CD14-positive monocyte (primary cell): ENCODE measurements around the gene CCNI. TPM values are rescaled to one million over a fixed set of nuclear protein-coding genes. Genes with fewer than 3 reads are reported as not detected.
A peak's percentile ranks its signal among the peaks of the same experiment; 100 is the strongest.
"Not testable (repeated sequence)": the region's sequence is repeated elsewhere in the genome, so short reads cannot be mapped to it uniquely, and the experiment has no call there.

ENCODE experiments used
- DNase-seq, 3 donors: peaks; one replicate each; pipeline ENCODE4 v3.0.0-alpha.2; 2011 to 2022
- H2AFZ ChIP-seq: 2 replicates; pipeline ENCODE4 v1.6.0; 2012; ENCODE audit warnings: mild to moderate bottlenecking, low read depth, low read length, inconsistent platforms; ENCODE audit not compliant: insufficient read depth, poor library complexity, severe bottlenecking
- H3K27ac ChIP-seq, 2 donors: 1 replicate in 1 of 2; 2 replicates in 1 of 2; pipeline ENCODE4 v1.5.1; 2012 to 2013; ENCODE audit warnings: low read length in 2 of 2, control low read depth in 1 of 2, inconsistent platforms in 1 of 2, low read depth in 1 of 2, mild to moderate bottlenecking in 1 of 2
- H3K27me3 ChIP-seq, 2 donors: one replicate each; pipeline versions ENCODE4 v1.6.0 to v1.6.1; 2011 to 2013; ENCODE audit warnings: low read length in 2 of 2; ENCODE audit not compliant: control insufficient read depth in 2 of 2, insufficient read depth in 2 of 2
- H3K36me3 ChIP-seq, 2 donors: replicated peaks in 1 of 2; 1 replicate in 1 of 2; 2 replicates in 1 of 2; pipeline versions ENCODE4 v1.5.1 to v1.6.1; 2012 to 2013; ENCODE audit warnings: low read length in 2 of 2, control low read depth in 1 of 2, inconsistent platforms in 1 of 2, mild to moderate bottlenecking in 1 of 2; ENCODE audit not compliant: insufficient read depth in 2 of 2, control insufficient read depth in 1 of 2
- H3K4me1 ChIP-seq, 2 donors: 1 replicate in 1 of 2; 2 replicates in 1 of 2; pipeline versions ENCODE4 v1.5.1 to v1.6.1; 2012 to 2013; ENCODE audit warnings: low read length in 2 of 2, control low read depth in 1 of 2, inconsistent platforms in 1 of 2, mild to moderate bottlenecking in 1 of 2, moderate library complexity in 1 of 2; ENCODE audit not compliant: insufficient read depth in 2 of 2, control insufficient read depth in 1 of 2
- H3K4me2 ChIP-seq: replicated peaks from 2 replicates; pipeline ENCODE3; 2012; ENCODE audit warnings: low read length, moderate library complexity, mild to moderate bottlenecking; ENCODE audit not compliant: poor library complexity, severe bottlenecking; ENCODE audit errors: extremely low read depth
- H3K4me3 ChIP-seq, 3 experiments: fragments of 200-600 bp in 1 of 3; sonication (generic) in 1 of 3; replicated peaks in 1 of 3; 1 replicate in 2 of 3; 2 replicates in 1 of 3; pipeline ENCODE4 v1.5.1; 2011 to 2013; ENCODE audit warnings: low read length in 3 of 3, mild to moderate bottlenecking in 3 of 3, control low read depth in 2 of 3, low read depth in 2 of 3, inconsistent platforms in 1 of 3, moderate library complexity in 1 of 3
- H3K79me2 ChIP-seq: 2 replicates; pipeline ENCODE4 v1.6.0; 2012; ENCODE audit warnings: mild to moderate bottlenecking, control low read depth, inconsistent platforms, low read length, moderate library complexity; ENCODE audit not compliant: insufficient read depth
- H3K9ac ChIP-seq: 2 replicates; pipeline ENCODE4 v1.6.0; 2017; ENCODE audit warnings: low read length, mild to moderate bottlenecking; ENCODE audit not compliant: insufficient read depth, poor library complexity, severe bottlenecking
- H3K9me3 ChIP-seq, 2 donors: replicated peaks in 1 of 2; 1 replicate in 1 of 2; 2 replicates in 1 of 2; pipeline versions ENCODE4 v1.5.1 to v1.6.1; 2012 to 2013; ENCODE audit warnings: low read length in 2 of 2, control low read depth in 1 of 2; ENCODE audit not compliant: control insufficient read depth in 1 of 2, insufficient read depth in 1 of 2
- H4K20me1 ChIP-seq: 2 replicates; pipeline ENCODE4 v1.6.0; 2012; ENCODE audit warnings: mild to moderate bottlenecking, low read length, control low read depth, moderate library complexity; ENCODE audit not compliant: insufficient read depth
- H3K27ac Mint-ChIP-seq, 7 donors: one replicate each; pipeline ENCODE4 v1.8.0; 2020; ENCODE audit warnings: mild to moderate bottlenecking in 7 of 7, mixed read lengths in 7 of 7, moderate library complexity in 6 of 7, inconsistent platforms in 2 of 7
- H3K27me3 Mint-ChIP-seq, 3 donors: one replicate each; pipeline ENCODE4 v1.8.0; 2021 to 2022; ENCODE audit warnings: low read depth in 3 of 3, mild to moderate bottlenecking in 3 of 3, mixed read lengths in 3 of 3, moderate library complexity in 3 of 3, inconsistent platforms in 1 of 3
- H3K36me3 Mint-ChIP-seq, 2 donors: one replicate each; pipeline ENCODE4 v1.8.0; 2020; ENCODE audit warnings: mixed read lengths in 2 of 2, inconsistent platforms in 1 of 2, mild to moderate bottlenecking in 1 of 2
- H3K4me1 Mint-ChIP-seq: one replicate; pipeline ENCODE4 v1.8.0; 2020; ENCODE audit warnings: mild to moderate bottlenecking, mixed read lengths
- H3K4me3 Mint-ChIP-seq, 2 donors: one replicate each; pipeline ENCODE4 v1.8.0; 2020; ENCODE audit warnings: mild to moderate bottlenecking in 2 of 2, mixed read lengths in 2 of 2, moderate library complexity in 1 of 2
- H3K9me3 Mint-ChIP-seq, 7 donors: one replicate each; pipeline ENCODE4 v1.8.0; 2020 to 2022; ENCODE audit warnings: mixed read lengths in 7 of 7, mild to moderate bottlenecking in 6 of 7, moderate library complexity in 6 of 7, inconsistent platforms in 2 of 7
- WGBS: methylation state at CpG from one replicate; pipeline ENCODE4 v1.1.5; 2013; ENCODE audit warnings: missing lambda C conversion rate; ENCODE audit not compliant: insufficient coverage; 5-methylcytosine and 5-hydroxymethylcytosine counted together
- intact Hi-C, 2 donors: fragments of 100-400 bp; cut with micrococcal nuclease; formaldehyde crosslinking; loops; one replicate each; pipeline versions ENCODE4 v1.15.0 to v1.15.1; 2023
- polyA plus RNA-seq, 3 donors: library from polyadenylated mRNA; depleted of rRNA in 1 of 3; unstranded in 2 of 3; stranded (reverse) in 1 of 3; fragments of 300-500 nt in 2 of 3; fragments of >200 nt in 1 of 3; fragmentation: Illumina TruSeq in 2 of 3; gene quantifications; 1 replicate in 2 of 3; 2 replicates in 1 of 3; pipeline ENCODE4 v1.2.3, GENCODE V29; 2012 to 2021
- TF ChIP-seq, protein P1 (sequence below): fragments of 200-600 bp; IDR thresholded peaks from one replicate; pipeline ENCODE4 v1.8.0; 2022; ENCODE audit warnings: antibody characterized with exemption, mild to moderate bottlenecking

The CCNI gene
- polyA plus RNA-seq, 3 donors, result 106 to 264 (median 171) TPM

DNA sequence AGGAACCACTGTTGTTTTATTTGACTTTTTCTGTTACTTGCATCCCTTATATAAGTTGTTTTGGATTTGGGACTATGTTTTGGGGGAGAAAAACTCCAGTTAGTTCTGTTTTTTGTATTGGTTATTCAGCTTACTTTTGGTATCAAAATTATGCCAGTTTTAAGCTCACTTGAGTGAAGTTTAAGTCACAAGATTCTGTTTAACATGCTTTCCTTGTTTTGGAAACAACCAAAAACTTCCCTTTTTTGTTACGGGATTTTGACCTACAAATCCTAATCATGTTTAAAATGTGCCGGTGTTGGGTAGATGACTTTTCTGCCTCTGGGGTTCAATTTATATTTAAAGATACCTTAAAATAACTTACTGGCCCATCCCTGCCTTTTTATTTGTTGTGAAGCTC is 36.0 kb downstream of the CCNI start:
- Mint-ChIP-seq H3K27ac (peak overlapping the region in 5 of 7 donors; percentile 73 to 78 (median 75)), H3K27me3 (no peaks in the 10 kb centered on the region), H3K4me3 (no peak overlapping the region), H3K36me3 (peaks cover 13 to 21% of the 10 kb centered on the region in 2 donors), H3K4me1 (peaks cover 22% of the 10 kb centered on the region), H3K9me3 (no peaks in the 10 kb centered on the region)
- Histone ChIP-seq H3K9me3 (no peaks in the 10 kb centered on the region), H3K9ac (no peak overlapping the region), H4K20me1 (peaks cover 4% of the 10 kb centered on the region), H3K4me1 (peaks cover 18 to 23% of the 10 kb centered on the region in 2 donors), H3K4me3 (no peak overlapping the region), H2AFZ (no peak overlapping the region), H3K36me3 (peaks cover 0 to 8% of the 10 kb centered on the region in 2 donors), H3K79me2 (no peaks in the 10 kb centered on the region), H3K27ac (peak overlapping the region in 1 of 2 donors; percentile 67), H3K27me3 (no peaks in the 10 kb centered on the region), H3K4me2 (no peak overlapping the region)
- no peak for DNase-seq
- WGBS, result no CpG with 5 or more reads among the region's 2 CpGs
- TF ChIP-seq, protein P1, sequence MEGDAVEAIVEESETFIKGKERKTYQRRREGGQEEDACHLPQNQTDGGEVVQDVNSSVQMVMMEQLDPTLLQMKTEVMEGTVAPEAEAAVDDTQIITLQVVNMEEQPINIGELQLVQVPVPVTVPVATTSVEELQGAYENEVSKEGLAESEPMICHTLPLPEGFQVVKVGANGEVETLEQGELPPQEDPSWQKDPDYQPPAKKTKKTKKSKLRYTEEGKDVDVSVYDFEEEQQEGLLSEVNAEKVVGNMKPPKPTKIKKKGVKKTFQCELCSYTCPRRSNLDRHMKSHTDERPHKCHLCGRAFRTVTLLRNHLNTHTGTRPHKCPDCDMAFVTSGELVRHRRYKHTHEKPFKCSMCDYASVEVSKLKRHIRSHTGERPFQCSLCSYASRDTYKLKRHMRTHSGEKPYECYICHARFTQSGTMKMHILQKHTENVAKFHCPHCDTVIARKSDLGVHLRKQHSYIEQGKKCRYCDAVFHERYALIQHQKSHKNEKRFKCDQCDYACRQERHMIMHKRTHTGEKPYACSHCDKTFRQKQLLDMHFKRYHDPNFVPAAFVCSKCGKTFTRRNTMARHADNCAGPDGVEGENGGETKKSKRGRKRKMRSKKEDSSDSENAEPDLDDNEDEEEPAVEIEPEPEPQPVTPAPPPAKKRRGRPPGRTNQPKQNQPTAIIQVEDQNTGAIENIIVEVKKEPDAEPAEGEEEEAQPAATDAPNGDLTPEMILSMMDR, result no peak
- intact Hi-C loops, result no loop called here

DNA sequence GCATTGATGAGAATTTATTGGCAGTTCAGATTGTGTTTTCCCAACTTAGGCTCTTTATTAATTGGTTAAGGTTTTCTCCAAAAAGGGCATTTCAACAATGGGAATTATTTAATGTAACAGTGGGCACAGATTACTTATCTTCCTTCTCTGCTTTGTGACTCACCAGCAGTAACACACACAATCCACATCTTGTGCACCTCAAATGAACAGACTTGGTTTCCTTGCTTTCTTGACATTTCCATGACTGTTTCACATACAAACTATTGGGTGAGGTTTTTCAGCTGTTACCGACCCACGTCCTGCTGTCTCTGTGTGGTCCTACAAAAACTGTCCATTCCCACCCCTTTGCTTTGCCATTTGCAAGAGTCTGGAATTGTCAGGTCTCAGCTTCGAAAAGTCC is 38.1 kb downstream of the CCNI start:
- no peaks in the 10 kb centered on the region for H4K20me1 ChIP-seq
- H3K79me2 ChIP-seq, result no peaks in the 10 kb centered on the region
- no peaks in the 10 kb centered on the region for H3K9me3 ChIP-seq
- H3K4me3 Mint-ChIP-seq, result no peak overlapping the region
- H3K4me1 Mint-ChIP-seq, result peaks cover 22% of the 10 kb centered on the region
- H3K4me1 ChIP-seq, result peaks cover 18 to 23% of the 10 kb centered on the region in 2 donors
- H2AFZ ChIP-seq, result no peak overlapping the region
- H3K9ac ChIP-seq, result no peak overlapping the region
- intact Hi-C loops, result no loop called here
- H3K27me3 Mint-ChIP-seq, result no peaks in the 10 kb centered on the region
- TF ChIP-seq, protein P1, result no peak
- no peak overlapping the region for H3K27ac ChIP-seq
- H3K27ac Mint-ChIP-seq, result no peak overlapping the region
- peaks cover 0 to 20% of the 10 kb centered on the region in 2 donors for H3K36me3 ChIP-seq
- no peak overlapping the region for H3K4me3 ChIP-seq
- WGBS, result no CpG with 5 or more reads among the region's 3 CpGs
- peaks cover 16 to 26% of the 10 kb centered on the region in 2 donors for H3K36me3 Mint-ChIP-seq
- no peak overlapping the region for H3K4me2 ChIP-seq
- H3K27me3 ChIP-seq, result no peaks in the 10 kb centered on the region
- no peaks in the 10 kb centered on the region for H3K9me3 Mint-ChIP-seq
- no peak for DNase-seq

DNA sequence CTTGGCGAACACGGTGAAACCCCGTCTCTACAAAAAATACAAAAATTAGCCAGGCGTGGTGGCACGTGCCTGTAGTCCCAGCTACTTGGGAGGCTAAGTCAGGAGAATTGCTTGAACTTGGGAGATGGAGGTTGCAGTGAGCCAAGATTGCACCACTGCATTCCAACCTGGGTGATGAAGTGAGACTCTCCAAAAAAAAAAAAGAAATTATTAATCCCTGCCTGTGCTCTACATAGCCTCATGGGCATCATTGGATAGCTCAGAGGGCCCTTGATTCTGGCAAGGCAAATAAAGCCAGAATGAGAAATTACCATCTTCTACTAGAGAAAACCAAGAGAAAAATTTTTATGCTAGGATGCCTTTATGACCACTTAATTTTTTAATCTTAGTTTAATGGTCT is 38.6 kb downstream of the CCNI start:
- WGBS, result no CpG with 5 or more reads among the region's 5 CpGs
- H3K27ac ChIP-seq, H3K9me3 ChIP-seq, H3K27ac Mint-ChIP-seq, H3K4me3 ChIP-seq, H3K4me3 Mint-ChIP-seq, H3K4me2 ChIP-seq, H3K79me2 ChIP-seq, DNase-seq, H4K20me1 ChIP-seq, H3K27me3 ChIP-seq, intact Hi-C loops, H3K27me3 Mint-ChIP-seq, H3K9ac ChIP-seq, H2AFZ ChIP-seq, H3K9me3 Mint-ChIP-seq: not testable (repeated sequence)
- Mint-ChIP-seq H3K36me3 (peaks cover 16 to 26% of the 10 kb centered on the region in 2 donors), H3K4me1 (peaks cover 22% of the 10 kb centered on the region)
- H3K36me3 ChIP-seq, result peaks cover 0 to 23% of the 10 kb centered on the region in 2 donors
- peaks cover 18 to 23% of the 10 kb centered on the region in 2 donors for H3K4me1 ChIP-seq
